ENCODE data around the gene CHRND.
A peak's percentile ranks its signal among the peaks of the same experiment; 100 is the strongest.

DNA sequence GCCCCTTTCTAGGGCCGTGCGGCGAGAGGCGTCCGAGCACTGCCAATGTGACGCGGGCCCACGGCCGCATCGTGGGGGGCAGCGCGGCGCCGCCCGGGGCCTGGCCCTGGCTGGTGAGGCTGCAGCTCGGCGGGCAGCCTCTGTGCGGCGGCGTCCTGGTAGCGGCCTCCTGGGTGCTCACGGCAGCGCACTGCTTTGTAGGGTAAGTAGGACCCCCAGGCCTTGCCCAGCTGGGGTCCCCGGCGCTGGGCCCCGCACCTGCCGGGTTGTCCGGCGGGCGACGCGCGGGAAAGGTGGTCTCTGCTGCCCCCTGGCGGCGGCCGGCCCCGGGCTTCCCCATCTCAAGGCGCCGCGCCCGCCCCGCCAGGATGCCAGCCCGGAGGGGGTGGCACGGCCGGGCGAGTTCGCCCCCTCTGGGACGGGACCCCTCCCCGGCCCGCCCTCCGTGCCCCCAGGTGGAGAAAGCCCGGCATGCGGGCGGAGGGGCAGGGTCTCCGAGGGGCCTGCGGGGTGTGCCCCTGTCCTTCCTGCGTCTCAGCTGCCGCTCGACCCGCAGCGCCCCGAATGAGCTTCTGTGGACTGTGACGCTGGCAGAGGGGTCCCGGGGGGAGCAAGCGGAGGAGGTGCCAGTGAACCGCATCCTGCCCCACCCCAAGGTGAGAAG lies 3.9 kb upstream of the CHRND start:
- TF ChIP-seq, protein P1, sequence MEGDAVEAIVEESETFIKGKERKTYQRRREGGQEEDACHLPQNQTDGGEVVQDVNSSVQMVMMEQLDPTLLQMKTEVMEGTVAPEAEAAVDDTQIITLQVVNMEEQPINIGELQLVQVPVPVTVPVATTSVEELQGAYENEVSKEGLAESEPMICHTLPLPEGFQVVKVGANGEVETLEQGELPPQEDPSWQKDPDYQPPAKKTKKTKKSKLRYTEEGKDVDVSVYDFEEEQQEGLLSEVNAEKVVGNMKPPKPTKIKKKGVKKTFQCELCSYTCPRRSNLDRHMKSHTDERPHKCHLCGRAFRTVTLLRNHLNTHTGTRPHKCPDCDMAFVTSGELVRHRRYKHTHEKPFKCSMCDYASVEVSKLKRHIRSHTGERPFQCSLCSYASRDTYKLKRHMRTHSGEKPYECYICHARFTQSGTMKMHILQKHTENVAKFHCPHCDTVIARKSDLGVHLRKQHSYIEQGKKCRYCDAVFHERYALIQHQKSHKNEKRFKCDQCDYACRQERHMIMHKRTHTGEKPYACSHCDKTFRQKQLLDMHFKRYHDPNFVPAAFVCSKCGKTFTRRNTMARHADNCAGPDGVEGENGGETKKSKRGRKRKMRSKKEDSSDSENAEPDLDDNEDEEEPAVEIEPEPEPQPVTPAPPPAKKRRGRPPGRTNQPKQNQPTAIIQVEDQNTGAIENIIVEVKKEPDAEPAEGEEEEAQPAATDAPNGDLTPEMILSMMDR (optimal IDR thresholded peaks at IDR 0.05 in 1 of 3, IDR thresholded peaks at IDR 0.05 in 1 of 3, conservative IDR thresholded peaks at IDR 0.05 in 1 of 3; ENCODE audit: extremely low read depth in 1 of 3, insufficient read depth in 2 of 3, low read length in 3 of 3), result peak in 2 of 3 experiments; percentile 65 to 73
- no peak for TF ChIP-seq EZH2 (IDR thresholded peaks at IDR 0.05; ENCODE audit: low read length)

Measured in keratinocyte (primary cell).